Spinal cord (tissue), 10 donors: ENCODE results near the gene PRKCB. TPM values are rescaled to one million over a fixed set of nuclear protein-coding genes. Genes with fewer than 3 reads are reported as not detected.
A peak's percentile ranks its signal among the peaks of the same experiment; 100 is the strongest.

Experiments
- DNase-seq, 6 donors: peaks; one replicate each; pipeline versions ENCODE4 v3.0.0 to v3.0.0-alpha.2; 2013 to 2015; ENCODE audit warnings: low spot score in 6 of 6, low read depth in 4 of 6
- H3K27ac ChIP-seq: one replicate; pipeline ENCODE4 v1.5.1; 2013; ENCODE audit warnings: low read depth, low read length, control low read depth
- H3K27me3 ChIP-seq: one replicate; pipeline ENCODE4 v1.6.1; 2013; ENCODE audit warnings: low read length; ENCODE audit not compliant: control insufficient read depth, insufficient read depth
- H3K36me3 ChIP-seq: one replicate; pipeline ENCODE4 v1.6.1; 2013; ENCODE audit warnings: low read length; ENCODE audit not compliant: control insufficient read depth, insufficient read depth
- H3K4me1 ChIP-seq: one replicate; pipeline ENCODE4 v1.6.1; 2013; ENCODE audit warnings: low read length; ENCODE audit not compliant: control insufficient read depth, insufficient read depth
- H3K4me3 ChIP-seq: one replicate; pipeline ENCODE4 v1.5.1; 2013; ENCODE audit warnings: low read depth, low read length, control low read depth
- H3K9me3 ChIP-seq: one replicate; pipeline ENCODE4 v1.6.1; 2013; ENCODE audit warnings: low read length; ENCODE audit not compliant: control insufficient read depth, insufficient read depth
- WGBS: methylation state at CpG from one replicate; pipeline ENCODE4 v1.1.5; 2013; ENCODE audit warnings: missing lambda C conversion rate; ENCODE audit not compliant: insufficient coverage; 5-methylcytosine and 5-hydroxymethylcytosine counted together
- polyA plus RNA-seq, 2 donors: library from polyadenylated mRNA; unstranded; fragments of 120-200 nt; gene quantifications; one replicate each; pipeline ENCODE4 v1.2.1, GENCODE V29; 2013; ENCODE audit not compliant: insufficient read length in 2 of 2
- total RNA-seq, 2 donors: library from RNA; depleted of rRNA in 1 of 2; stranded (reverse); fragments of 120-200 nt in 1 of 2; fragments of >200 nt in 1 of 2; gene quantifications; one replicate each; pipeline versions ENCODE4 v1.2.3 to v1.2.4, GENCODE V29; 2013 to 2014
- donor health status: healthy.

The PRKCB gene
- total and polyA plus RNA-seq, 4 donors, result 50.7 to 118 (median 87.9) TPM

- H3K9me3 ChIP-seq, result no peaks in the 10 kb centered on the region
- WGBS, result no CpG with 5 or more reads among the region's 4 CpGs
- no peak overlapping the region for H3K4me3 ChIP-seq
- H3K4me1 ChIP-seq, result no peaks in the 10 kb centered on the region
- no peak overlapping the region for H3K27ac ChIP-seq
- DNase-seq, result no peak
- peaks cover 2% of the 10 kb centered on the region for H3K27me3 ChIP-seq
- H3K36me3 ChIP-seq, result no peaks in the 10 kb centered on the region
These were observed 14.3 kb upstream of the PRKCB start for GRCh38 chr16:23821467-23821866.

- WGBS, result no CpG with 5 or more reads among the region's 6 CpGs
- peak in 1 of 6 donors; percentile 22 for DNase-seq
- H3K27ac ChIP-seq, result no peak overlapping the region
- no peaks in the 10 kb centered on the region for H3K27me3 ChIP-seq
- H3K4me3 ChIP-seq, result no peak overlapping the region
- H3K4me1 ChIP-seq, result no peaks in the 10 kb centered on the region
- no peaks in the 10 kb centered on the region for H3K9me3 ChIP-seq
- no peaks in the 10 kb centered on the region for H3K36me3 ChIP-seq
These were observed 13.7 kb upstream of the PRKCB start for GRCh38 chr16:23821875-23822688.

- DNase-seq, result no peak
- Histone ChIP-seq H3K9me3 (no peaks in the 10 kb centered on the region), H3K36me3 (no peaks in the 10 kb centered on the region), H3K27ac (no peak overlapping the region), H3K27me3 (no peaks in the 10 kb centered on the region), H3K4me1 (no peaks in the 10 kb centered on the region), H3K4me3 (no peak overlapping the region)
- 60% methylated on average over 1 of the region's 9 CpGs for WGBS
These were observed 12.1 kb upstream of the PRKCB start for GRCh38 chr16:23823475-23824384.

DNA sequence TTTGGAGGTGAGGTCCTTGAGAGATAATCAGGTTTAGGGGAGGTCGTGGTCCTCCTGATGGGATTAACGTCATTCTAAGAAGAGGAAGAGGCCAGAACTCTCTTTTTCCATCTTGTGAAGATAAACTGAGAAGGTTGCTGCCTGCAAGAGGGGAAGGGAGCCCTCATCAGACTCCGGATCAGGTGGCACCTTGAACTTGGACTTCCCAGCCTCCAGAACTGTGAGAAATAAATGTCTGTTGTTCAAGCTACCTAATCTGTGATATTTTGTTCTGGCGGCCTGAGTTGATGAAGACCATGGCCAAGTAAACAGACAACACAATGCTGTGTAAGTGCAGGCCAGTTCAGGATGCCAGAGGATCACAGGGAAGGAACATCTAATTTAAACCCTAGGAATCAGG lies 10.9 kb upstream of the PRKCB start:
- DNase-seq, result no peak
- H3K4me3 ChIP-seq, result no peak overlapping the region
- 61% methylated on average over 4 of the region's 4 CpGs for WGBS

DNA sequence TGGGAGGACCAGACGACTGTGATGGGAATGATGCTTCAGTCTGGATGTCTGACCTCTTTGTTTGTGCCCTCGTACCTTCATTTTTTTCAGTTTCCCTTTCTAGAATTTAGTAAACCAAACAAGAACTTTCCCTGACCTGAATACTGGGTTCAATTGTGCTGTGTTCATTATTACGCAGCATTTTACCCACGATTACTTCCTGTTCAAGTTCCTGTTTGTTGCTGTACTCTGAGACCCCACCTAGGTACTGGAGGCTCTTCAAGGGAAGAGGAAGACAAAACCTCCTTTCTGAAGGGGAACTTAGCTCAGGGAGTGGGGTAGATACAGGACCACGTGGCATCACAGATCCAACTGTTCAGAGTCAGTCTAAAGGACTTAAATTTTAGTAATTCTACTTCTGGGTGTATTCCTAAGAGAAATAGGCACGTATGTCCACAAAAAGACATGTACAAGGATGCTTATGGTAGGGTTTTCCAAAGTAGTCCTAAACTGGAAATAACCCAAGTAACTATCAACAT lies 9.2 kb upstream of the PRKCB start:
- WGBS, result no CpG with 5 or more reads among the region's 6 CpGs

More for the DNA sequence above, 10.9 kb upstream of the PRKCB start:
- Histone ChIP-seq H3K27ac (no peak overlapping the region), H3K27me3 (no peaks in the 10 kb centered on the region), H3K4me1 (no peaks in the 10 kb centered on the region), H3K9me3 (no peaks in the 10 kb centered on the region), H3K36me3 (no peaks in the 10 kb centered on the region)

GRCh38 chr16:23827057-23827456 lies 8.7 kb upstream of the PRKCB start:
- H3K27me3 ChIP-seq, result no peaks in the 10 kb centered on the region
- WGBS, result 80% methylated on average over 1 of the region's 4 CpGs
- DNase-seq, result no peak
- H3K9me3 ChIP-seq, result no peaks in the 10 kb centered on the region
- no peaks in the 10 kb centered on the region for H3K4me1 ChIP-seq
- H3K36me3 ChIP-seq, result no peaks in the 10 kb centered on the region
- H3K27ac ChIP-seq, result no peak overlapping the region
- H3K4me3 ChIP-seq, result no peak overlapping the region

More for the DNA sequence above, 9.2 kb upstream of the PRKCB start:
- no peak for DNase-seq
- Histone ChIP-seq H3K27ac (no peak overlapping the region), H3K27me3 (no peaks in the 10 kb centered on the region), H3K36me3 (no peaks in the 10 kb centered on the region), H3K4me1 (no peaks in the 10 kb centered on the region), H3K4me3 (no peak overlapping the region), H3K9me3 (no peaks in the 10 kb centered on the region)

GRCh38 chr16:23829454-23829853 lies 6.3 kb upstream of the PRKCB start:
- Histone ChIP-seq H3K27me3 (no peaks in the 10 kb centered on the region), H3K9me3 (no peaks in the 10 kb centered on the region), H3K4me3 (no peak overlapping the region), H3K27ac (no peak overlapping the region), H3K4me1 (peaks cover 3% of the 10 kb centered on the region), H3K36me3 (no peaks in the 10 kb centered on the region)
- DNase-seq, result no peak
- 67% methylated on average over 1 of the region's 2 CpGs for WGBS

GRCh38 chr16:23830276-23830675 lies 5.5 kb upstream of the PRKCB start:
- Histone ChIP-seq H3K9me3 (no peaks in the 10 kb centered on the region), H3K36me3 (no peaks in the 10 kb centered on the region), H3K27me3 (no peaks in the 10 kb centered on the region), H3K4me1 (peaks cover 7% of the 10 kb centered on the region), H3K27ac (no peak overlapping the region), H3K4me3 (no peak overlapping the region)
- no peak for DNase-seq
- no CpG with 5 or more reads among the region's 1 CpG for WGBS

DNA sequence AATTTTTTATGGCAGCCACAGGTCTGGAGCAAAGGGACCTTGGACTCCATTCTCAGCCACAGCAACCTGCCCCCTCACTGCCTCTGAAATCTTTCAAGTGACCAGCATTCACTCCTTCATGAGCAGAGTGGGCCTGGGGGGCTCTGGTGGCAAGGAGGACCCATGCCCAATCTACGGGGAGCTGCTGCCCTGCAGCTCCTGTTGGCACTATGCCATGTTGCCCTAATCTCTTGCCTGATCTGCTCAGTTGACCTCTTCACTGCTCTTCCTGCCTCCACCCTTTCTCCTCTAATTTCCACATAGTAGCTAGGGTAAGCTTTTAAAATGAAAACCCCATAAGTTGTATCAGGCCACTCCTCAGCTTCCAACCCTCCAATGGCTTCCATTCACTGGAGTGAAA lies 2.9 kb upstream of the PRKCB start:
- 60% methylated on average over 1 of the region's 1 CpG for WGBS
- no peak overlapping the region for H3K27ac ChIP-seq
- peaks cover 23% of the 10 kb centered on the region for H3K4me1 ChIP-seq
- DNase-seq, result no peak
- H3K4me3 ChIP-seq, result no peak overlapping the region
- H3K27me3 ChIP-seq, result peaks cover 7% of the 10 kb centered on the region
- no peaks in the 10 kb centered on the region for H3K9me3 ChIP-seq
- H3K36me3 ChIP-seq, result no peaks in the 10 kb centered on the region
